HG02798 (cell line): Measurements from ENCODE around the gene NCSTN.

ENCODE experiments used
- ATAC-seq: cut with Tn5 transposase; IDR thresholded peaks from one replicate; pipeline ENCODE4 v1.9.1; 2021; ENCODE audit warnings: mild to moderate bottlenecking; ENCODE audit not compliant: unreplicated experiment, poor library complexity

Gene NCSTN

GRCh38 chr1:160342953-160343869 is at the start of gene NCSTN, which contains the start of gene COPA:
NCSTN (plus strand) TSS chr1:160343383; CDS start chr1:160343397, 14 bp downstream.
COPA (minus strand) TSS chr1:160343250; CDS start chr1:160343170, 80 bp downstream.
- ATAC-seq, result peak; percentile 97

- ATAC-seq, result no peak
These were observed 47.1 kb upstream of the NCSTN start for GRCh38 chr1:160296036-160296435.

DNA sequence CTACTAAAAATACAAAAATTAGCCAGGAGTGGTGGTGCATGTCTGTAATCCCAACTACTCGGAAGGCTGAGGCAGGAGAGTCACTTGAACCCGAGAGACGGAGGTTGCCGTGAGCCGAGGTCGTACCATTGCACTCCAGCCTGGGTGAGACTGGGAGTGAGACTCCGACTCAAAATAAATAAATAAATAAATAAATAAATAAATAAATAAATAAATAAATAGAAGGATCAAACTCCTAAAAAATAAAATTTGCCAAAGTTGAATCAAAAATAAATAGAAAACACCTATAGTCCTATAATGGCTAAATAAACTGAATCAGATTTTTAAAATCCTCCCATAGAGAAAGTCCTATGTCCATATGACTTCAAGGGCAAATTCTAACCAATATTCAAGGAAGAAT is 43.0 kb upstream of the NCSTN start:
- ATAC-seq, result no peak

GRCh38 chr1:160307118-160307791 is 35.9 kb upstream of the NCSTN start:
- ATAC-seq, result no peak

DNA sequence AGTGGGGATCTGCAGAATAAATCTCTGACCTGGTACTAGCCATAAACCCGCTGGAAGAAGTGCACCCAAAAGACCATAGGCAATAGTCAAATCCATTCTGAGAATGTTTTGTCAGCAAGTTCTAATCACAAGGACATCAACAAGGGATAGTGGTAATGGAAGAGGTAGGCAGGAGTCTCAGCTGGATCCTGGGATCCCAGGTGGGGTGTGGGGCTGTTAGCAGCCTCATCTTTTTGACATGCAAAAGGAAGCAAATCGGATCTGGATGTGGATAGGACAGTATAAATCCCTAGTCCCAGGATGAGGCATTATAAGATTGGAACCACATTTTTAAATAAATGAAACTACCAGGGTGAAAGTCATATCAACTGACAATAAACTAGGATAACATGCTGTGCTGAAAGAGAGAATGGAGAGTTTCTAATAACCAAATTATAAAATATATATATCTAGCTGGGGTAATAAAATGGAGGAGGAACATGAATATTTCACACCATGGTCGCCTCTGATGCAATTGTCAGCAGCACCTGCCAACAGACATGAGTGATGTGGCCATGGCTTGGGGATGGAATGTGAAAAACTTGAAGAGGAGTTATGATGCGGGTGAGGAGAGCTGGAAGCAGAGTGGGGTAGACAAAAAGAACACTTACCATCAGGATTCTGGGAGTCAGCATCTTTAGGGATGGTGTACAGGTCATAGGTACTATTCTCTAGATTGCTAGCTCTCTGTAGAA is 34.6 kb upstream of the NCSTN start:
- no peak for ATAC-seq

GRCh38 chr1:160309185-160309557 is 34.0 kb upstream of the NCSTN start:
- ATAC-seq, result no peak

DNA sequence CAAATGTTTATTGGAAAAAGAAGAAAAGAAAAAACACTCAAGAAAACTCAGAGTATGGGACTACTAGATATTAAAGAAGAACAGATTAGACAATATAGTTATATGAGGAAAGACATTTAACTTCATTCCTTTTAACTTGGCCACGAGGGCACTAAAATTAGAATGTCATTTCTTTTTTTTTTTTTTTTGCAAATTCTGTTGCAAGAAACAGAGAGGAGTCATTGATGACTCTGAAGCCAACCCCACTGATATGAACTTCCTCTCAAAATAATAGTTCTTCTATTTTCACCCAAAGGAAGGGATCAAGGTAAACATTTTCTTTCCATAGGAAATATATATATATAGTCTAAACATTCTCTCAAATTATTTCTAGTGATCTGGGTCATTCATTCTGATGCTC is 33.6 kb upstream of the NCSTN start:
- ATAC-seq, result no peak

GRCh38 chr1:160315359-160315758 is 27.8 kb upstream of the NCSTN start:
- no peak for ATAC-seq

- ATAC-seq, result no peak
These were observed 20.4 kb upstream of the NCSTN start for GRCh38 chr1:160322831-160323230.

GRCh38 chr1:160325252-160325651 is 17.9 kb upstream of the NCSTN start:
- ATAC-seq, result no peak

DNA sequence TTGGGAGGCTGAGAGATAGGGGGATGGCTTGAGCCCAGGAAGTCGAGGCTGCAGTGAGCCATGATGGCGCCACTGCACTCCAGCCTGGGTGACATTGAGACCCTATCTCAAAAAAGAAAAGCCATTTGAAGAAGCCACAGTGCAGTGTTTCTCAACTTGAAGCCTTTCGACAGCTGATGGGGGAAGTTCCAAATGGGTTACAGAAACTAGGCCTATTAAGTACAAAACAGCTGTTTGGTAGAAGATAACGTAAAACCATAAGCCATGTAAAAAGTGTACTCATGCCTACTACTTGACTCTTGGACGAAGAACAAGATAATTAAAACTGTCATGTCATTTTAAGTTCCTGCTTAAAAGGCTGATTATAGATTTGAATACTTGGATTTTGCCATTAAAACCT is 16.8 kb upstream of the NCSTN start:
- ATAC-seq, result no peak

GRCh38 chr1:160328184-160328583 is 15.0 kb upstream of the NCSTN start:
- no peak for ATAC-seq

- no peak for ATAC-seq
These were observed 13.1 kb upstream of the NCSTN start for GRCh38 chr1:160330119-160330518.

DNA sequence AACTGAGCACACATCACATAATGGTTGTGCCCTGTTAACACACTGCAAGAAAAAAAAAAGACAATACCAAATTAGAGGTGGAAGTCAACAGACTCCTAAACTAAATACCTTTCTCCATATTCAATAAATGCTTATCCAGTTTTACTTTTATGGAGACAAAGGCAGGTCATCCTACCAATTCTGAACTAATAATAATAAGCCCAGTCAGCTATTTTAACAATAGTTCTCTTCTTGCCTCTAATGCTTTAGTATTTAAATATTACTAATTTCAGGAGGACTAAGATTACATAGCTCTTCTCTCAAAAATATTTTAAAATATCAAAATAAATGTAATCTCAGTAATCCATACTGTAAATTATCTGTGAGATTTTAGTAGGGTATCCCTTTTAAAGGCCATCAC is 10.7 kb upstream of the NCSTN start:
- no peak for ATAC-seq

- no peak for ATAC-seq
These were observed 4.6 kb upstream of the NCSTN start for GRCh38 chr1:160338580-160338979.

GRCh38 chr1:160340146-160340545 is 3.0 kb upstream of the NCSTN start:
- no peak for ATAC-seq

DNA sequence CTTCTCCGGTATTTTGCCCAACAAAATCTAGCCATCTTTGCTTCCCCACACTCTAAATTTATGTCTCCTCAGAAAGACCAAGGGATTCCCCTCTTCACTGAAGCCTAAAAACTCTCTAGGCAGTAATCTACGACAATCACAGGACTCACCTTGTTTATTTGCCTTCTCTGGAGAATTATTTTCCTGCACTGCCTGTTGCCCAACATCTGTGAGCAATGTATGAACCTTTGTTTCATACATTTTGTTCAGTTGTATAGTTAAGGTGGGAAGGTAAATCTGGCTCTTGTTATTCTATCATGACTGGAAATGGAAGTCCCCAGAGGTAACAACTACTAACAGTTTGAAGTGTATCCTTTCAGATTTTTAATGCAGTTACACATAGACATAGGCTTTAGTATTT is 2.3 kb upstream of the NCSTN start:
- ATAC-seq, result no peak

DNA sequence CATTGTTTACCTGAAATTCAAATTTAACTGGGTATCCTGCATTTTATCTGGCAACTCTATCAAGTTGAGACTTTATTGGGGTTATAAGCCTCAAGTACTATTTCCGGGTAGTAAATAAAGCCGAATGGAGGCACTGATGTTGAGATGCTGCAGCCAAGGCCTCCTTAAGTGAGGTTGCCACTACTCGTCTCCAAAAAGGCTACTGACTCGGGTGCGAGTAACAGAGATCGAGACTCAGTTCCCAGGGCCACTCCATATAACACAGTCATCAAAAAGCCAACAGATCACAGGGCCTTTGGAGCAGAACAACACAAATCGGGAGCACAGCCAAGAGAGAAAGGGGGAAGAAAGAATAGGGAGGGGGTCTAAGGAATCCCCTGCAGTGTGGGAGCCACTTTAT is 657 bp upstream of the NCSTN start:
- no peak for ATAC-seq

GRCh38 chr1:160344241-160344640 is 1.1 kb downstream of the NCSTN start:
- no peak for ATAC-seq

- no peak for ATAC-seq
These were observed 1.8 kb downstream of the NCSTN start for GRCh38 chr1:160344936-160345335.

DNA sequence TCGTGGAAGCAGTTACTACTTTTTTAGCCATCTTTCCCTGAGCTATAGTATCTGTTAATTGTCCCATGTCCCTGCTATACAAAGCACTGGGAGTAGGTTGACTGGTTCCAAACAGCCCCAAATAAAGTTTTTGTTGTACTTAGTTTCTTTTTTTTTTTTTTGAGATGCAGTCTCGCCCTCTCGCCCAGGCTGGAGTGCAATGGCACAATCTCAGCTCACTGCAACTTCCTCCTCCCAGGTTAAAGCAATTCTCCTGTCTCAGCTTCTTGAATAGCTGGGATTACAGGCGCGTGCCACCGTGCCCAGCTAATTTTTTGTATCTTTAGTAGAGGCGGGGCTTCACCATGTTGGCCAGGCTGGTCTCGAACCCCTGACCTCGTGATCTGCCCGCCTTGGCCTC is 3.3 kb downstream of the NCSTN start:
- ATAC-seq, result no peak
